Ascending aorta (tissue), 2 donors: ENCODE results near the gene SPAG17. TPM values are rescaled to one million over a fixed set of nuclear protein-coding genes. Genes with fewer than 3 reads are reported as not detected.

Source experiments
- DNase-seq, 2 donors: peaks; one replicate each; pipeline ENCODE4 v3.0.0-alpha.2; 2019; ENCODE audit warnings: low spot score in 2 of 2
- H3K27ac ChIP-seq, 2 donors: fragments of 200-600 bp; sonication (generic); one replicate each; pipeline ENCODE4 v1.5.1; 2016 to 2017; ENCODE audit warnings: mild to moderate bottlenecking in 1 of 2
- H3K27me3 ChIP-seq: fragments of 200-600 bp; sonication (generic); one replicate; pipeline ENCODE4 v1.5.1; 2017
- H3K36me3 ChIP-seq, 2 donors: fragments of 200-600 bp; sonication (generic); one replicate each; pipeline ENCODE4 v1.5.1; 2016
- H3K4me1 ChIP-seq, 2 donors: fragments of 200-600 bp; sonication (generic); one replicate each; pipeline ENCODE4 v1.5.1; 2016 to 2017; ENCODE audit warnings: mild to moderate bottlenecking in 1 of 2
- H3K4me3 ChIP-seq, 2 donors: fragments of 200-600 bp; sonication (generic); one replicate each; pipeline ENCODE4 v1.5.1; 2016 to 2017; ENCODE audit warnings: mild to moderate bottlenecking in 1 of 2
- H3K9me3 ChIP-seq, 2 donors: fragments of 200-600 bp; sonication (generic); one replicate each; pipeline ENCODE4 v1.5.1; 2016
- CTCF ChIP-seq, 3 experiments: fragments of 200-600 bp in 2 of 3; fragments of 450-650 bp in 1 of 3; sonication (generic) in 2 of 3; IDR thresholded peaks; one replicate each; pipeline ENCODE4 v1.5.1; 2016 to 2019; ENCODE audit warnings: antibody characterized with exemption in 3 of 3, mild to moderate bottlenecking in 1 of 3, moderate library complexity in 1 of 3
- intact Hi-C: fragments of 100-400 bp; cut with DNase I; formaldehyde crosslinking; loops from one replicate; pipeline ENCODE4 v1.15.1; 2023
- total RNA-seq: library from RNA; depleted of rRNA; stranded (reverse); fragments of >200 nt; gene quantifications from one replicate; pipeline ENCODE4 v1.1.0, GENCODE V29; 2016

Gene SPAG17
- total RNA-seq, 1 donor from 2014 or later, result not detected

GRCh38 chr1:118214866-118215265, 29.8 kb upstream of the SPAG17 start:
- intact Hi-C loops, result no loop called here
- no peak for DNase-seq
- TF ChIP-seq CTCF (IDR thresholded peaks at IDR 0.05), result no peak
- Histone ChIP-seq H3K27ac (no peak overlapping the region), H3K9me3 (no peaks in the 10 kb centered on the region), H3K4me3 (no peak overlapping the region), H3K27me3 (no peaks in the 10 kb centered on the region), H3K36me3 (no peaks in the 10 kb centered on the region), H3K4me1 (no peaks in the 10 kb centered on the region)

- H3K27ac ChIP-seq, result no peak overlapping the region
- H3K4me3 ChIP-seq, result no peak overlapping the region
- H3K27me3 ChIP-seq, result no peaks in the 10 kb centered on the region
- H3K9me3 ChIP-seq, result no peaks in the 10 kb centered on the region
- no peak for DNase-seq
- intact Hi-C loops, result no loop called here
- no peaks in the 10 kb centered on the region for H3K4me1 ChIP-seq
- no peak for TF ChIP-seq CTCF (IDR thresholded peaks at IDR 0.05)
- no peaks in the 10 kb centered on the region for H3K36me3 ChIP-seq
Measured at GRCh38 chr1:118210723-118211110, 25.7 kb upstream of the SPAG17 start.

GRCh38 chr1:118210051-118210722, 25.2 kb upstream of the SPAG17 start:
- no peaks in the 10 kb centered on the region for H3K4me1 ChIP-seq
- H3K36me3 ChIP-seq, result no peaks in the 10 kb centered on the region
- TF ChIP-seq CTCF (IDR thresholded peaks at IDR 0.05), result no peak
- no peak overlapping the region for H3K27ac ChIP-seq
- no peaks in the 10 kb centered on the region for H3K27me3 ChIP-seq
- H3K4me3 ChIP-seq, result no peak overlapping the region
- DNase-seq, result no peak
- no peaks in the 10 kb centered on the region for H3K9me3 ChIP-seq
- intact Hi-C loops, result no loop called here

- Histone ChIP-seq H3K27me3 (no peaks in the 10 kb centered on the region), H3K4me3 (no peak overlapping the region), H3K9me3 (no peaks in the 10 kb centered on the region), H3K36me3 (no peaks in the 10 kb centered on the region), H3K4me1 (no peaks in the 10 kb centered on the region), H3K27ac (no peak overlapping the region)
- intact Hi-C loops, result no loop called here
- DNase-seq, result no peak
- TF ChIP-seq CTCF (IDR thresholded peaks at IDR 0.05), result no peak
Measured at GRCh38 chr1:118209648-118210047, 24.6 kb upstream of the SPAG17 start.

GRCh38 chr1:118206966-118207365, 21.9 kb upstream of the SPAG17 start:
- intact Hi-C loops, result no loop called here
- TF ChIP-seq CTCF (IDR thresholded peaks at IDR 0.05), result no peak
- Histone ChIP-seq H3K9me3 (no peaks in the 10 kb centered on the region), H3K4me1 (no peaks in the 10 kb centered on the region), H3K27ac (no peak overlapping the region), H3K4me3 (no peak overlapping the region), H3K36me3 (no peaks in the 10 kb centered on the region), H3K27me3 (no peaks in the 10 kb centered on the region)
- DNase-seq, result no peak

GRCh38 chr1:118204648-118205047, 19.6 kb upstream of the SPAG17 start:
- Histone ChIP-seq H3K4me3 (no peak overlapping the region), H3K9me3 (no peaks in the 10 kb centered on the region), H3K27ac (no peak overlapping the region), H3K4me1 (no peaks in the 10 kb centered on the region), H3K36me3 (no peaks in the 10 kb centered on the region), H3K27me3 (no peaks in the 10 kb centered on the region)
- intact Hi-C loops, result no loop called here
- no peak for TF ChIP-seq CTCF (IDR thresholded peaks at IDR 0.05)
- no peak for DNase-seq
